ENCODE data around the gene NLRP4. TPM values are rescaled to one million over a fixed set of nuclear protein-coding genes. Genes with fewer than 3 reads are reported as not detected.

NLRP4 gene
- total and polyA plus RNA-seq, 2 experiments from 2014 or later: not detected

- Histone ChIP-seq H3K9me2 (ENCODE audit: insufficient read depth) (no peaks in the 10 kb centered on the region), H3K27ac (ENCODE audit: low read depth) (no peak overlapping the region), H3K4me2 (no peak overlapping the region), H3F3A (replicated peaks; ENCODE audit: low read depth) (no peaks in the 10 kb centered on the region), H3K79me2 (replicated peaks; ENCODE audit: insufficient read depth) (no peaks in the 10 kb centered on the region), H2AFZ (no peak overlapping the region), H3K36me3 (ENCODE audit: insufficient read depth) (no peaks in the 10 kb centered on the region), H3K27me3 (ENCODE audit: insufficient read depth) (no peaks in the 10 kb centered on the region), H4K20me1 (replicated peaks; ENCODE audit: insufficient read depth) (no peaks in the 10 kb centered on the region), H3K4me1 (ENCODE audit: insufficient read depth) (no peaks in the 10 kb centered on the region), H3K4me3 (no peak overlapping the region)
- no peak for DNase-seq (ENCODE audit: low spot score)
- no peaks in the 10 kb centered on the region for H3K4me1 Mint-ChIP-seq
- H3K9me3 Mint-ChIP-seq: peaks cover 74% of the 10 kb centered on the region
- H3K27ac Mint-ChIP-seq: no peak overlapping the region
- TF ChIP-seq JUNB (IDR thresholded peaks at IDR 0.05; ENCODE audit: unreplicated experiment) (no peak), ZNF331 (CRISPR knock-in tag; IDR thresholded peaks at IDR 0.05; ENCODE audit: low read depth) (no peak), CREB1 (CRISPR knock-in tag; IDR thresholded peaks at IDR 0.05; ENCODE audit: low read depth) (no peak), EZH2 (IDR thresholded peaks at IDR 0.05; ENCODE audit: low read depth, unreplicated experiment) (no peak), REST (IDR thresholded peaks at IDR 0.05; ENCODE audit: unreplicated experiment) (no peak), EZH2phosphoT487 (IDR thresholded peaks at IDR 0.05; ENCODE audit: unreplicated experiment) (no peak), ZNF114 (CRISPR knock-in tag; IDR thresholded peaks at IDR 0.05) (no peak), POLR2AphosphoS5 (IDR thresholded peaks at IDR 0.05; ENCODE audit: low read depth) (no peak), CTCF (conservative IDR thresholded peaks at IDR 0.05; ENCODE audit: low read depth in 2 of 2) (no peak), ETS1 (IDR thresholded peaks at IDR 0.05) (no peak), STAT1 (IDR thresholded peaks at IDR 0.05; ENCODE audit: unreplicated experiment) (no peak)
- peaks cover 3% of the 10 kb centered on the region for H3K27me3 Mint-ChIP-seq (ENCODE audit: insufficient read depth, low read depth, poor library complexity)
- no peak overlapping the region for H3K4me3 Mint-ChIP-seq
- no peak for ATAC-seq
- H3K36me3 Mint-ChIP-seq (ENCODE audit: low read depth): peaks cover 18% of the 10 kb centered on the region
These were observed 16.3 kb upstream of the NLRP4 start for GRCh38 chr19:55820037-55820436.

All from GM23338 (cell line).